Smooth muscle cell (in vitro differentiated cells): Measurements from ENCODE around the gene GABPB1. TPM values are rescaled to one million over a fixed set of nuclear protein-coding genes. Genes with fewer than 3 reads are reported as not detected.

Source experiments
- DNase-seq: peaks from one replicate; lab custom pipeline; 2025; ENCODE audit not compliant: unreplicated experiment; lab: John Stamatoyannopoulos, UW
- H2AFZ ChIP-seq: fragments of 200-600 bp; sonication (generic); 2 replicates; pipeline ENCODE4 v1.6.0; 2016; ENCODE audit warnings: antibody characterized with exemption, low read depth, mild to moderate bottlenecking
- H3F3A ChIP-seq: fragments of 200-600 bp; sonication (generic); 2 replicates; pipeline ENCODE4 v1.6.0; 2017; ENCODE audit warnings: antibody characterized with exemption, low read depth
- H3K27ac ChIP-seq: fragments of 200-600 bp; sonication (generic); 2 replicates; pipeline ENCODE4 v1.5.1; 2016; ENCODE audit warnings: low read depth, mild to moderate bottlenecking
- H3K27me3 ChIP-seq: fragments of 200-600 bp; sonication (generic); 2 replicates; pipeline ENCODE4 v1.6.1; 2016; ENCODE audit warnings: low read depth, mild to moderate bottlenecking
- H3K36me3 ChIP-seq: fragments of 200-600 bp; sonication (generic); 2 replicates; pipeline ENCODE4 v1.5.1; 2016; ENCODE audit warnings: low read depth
- H3K4me1 ChIP-seq: fragments of 200-600 bp; sonication (generic); 2 replicates; pipeline ENCODE4 v1.5.1; 2016; ENCODE audit warnings: low read depth
- H3K4me2 ChIP-seq: fragments of 200-600 bp; sonication (generic); 2 replicates; pipeline ENCODE4 v1.6.0; 2016; ENCODE audit warnings: mild to moderate bottlenecking
- H3K4me3 ChIP-seq: fragments of 200-600 bp; sonication (generic); 2 replicates; pipeline ENCODE4 v1.5.1; 2016; ENCODE audit warnings: mild to moderate bottlenecking
- H3K79me2 ChIP-seq: fragments of 200-600 bp; sonication (generic); 2 replicates; pipeline ENCODE4 v1.6.0; 2016; ENCODE audit warnings: low read depth, mild to moderate bottlenecking
- H3K9ac ChIP-seq: fragments of 200-600 bp; sonication (generic); 2 replicates; pipeline ENCODE4 v1.6.0; 2016; ENCODE audit warnings: low read depth
- H3K9me3 ChIP-seq: fragments of 200-600 bp; sonication (generic); replicated peaks from 2 replicates; pipeline ENCODE4 v1.5.1; 2016; ENCODE audit warnings: low read depth
- H4K20me1 ChIP-seq: fragments of 200-600 bp; sonication (generic); 2 replicates; pipeline ENCODE4 v1.6.0; 2016; ENCODE audit warnings: low read depth
- CTCF ChIP-seq: fragments of 200-600 bp; sonication (generic); IDR thresholded peaks from 2 replicates; pipeline ENCODE4 v1.5.1; 2017; ENCODE audit warnings: borderline replicate concordance, mild to moderate bottlenecking, antibody characterized with exemption; ENCODE audit not compliant: insufficient read depth, poor library complexity, severe bottlenecking
- WGBS: methylation state at CpG from one replicate; pipeline ENCODE4 v1.1.7; 2016; ENCODE audit warnings: low lambda C conversion rate; 5-methylcytosine and 5-hydroxymethylcytosine counted together
- polyA plus RNA-seq: library from polyadenylated mRNA; unstranded; fragments of >200 nt; fragmentation: Nextera tagmentation; extraction: Ambion mirVana; gene quantifications from 2 replicates; pipeline ENCODE4 v1.2.1, GENCODE V29; 2016
- total RNA-seq: library from RNA; depleted of rRNA; stranded (reverse); fragments of >200 nt; gene quantifications from 2 replicates; pipeline ENCODE4 v1.2.3, GENCODE V29; 2014

The GABPB1 gene
- total and polyA plus RNA-seq, 2 experiments from 2014 or later, result 24.1 to 49.3 TPM

- no peak overlapping the region for H3K4me2 ChIP-seq
- no peak for DNase-seq
- H3K27me3 ChIP-seq, result no peaks in the 10 kb centered on the region
- H3K9me3 ChIP-seq, result no peaks in the 10 kb centered on the region
- no peak overlapping the region for H2AFZ ChIP-seq
- no peak for TF ChIP-seq CTCF
- no peaks in the 10 kb centered on the region for H4K20me1 ChIP-seq
- no peak overlapping the region for H3K27ac ChIP-seq
- WGBS, result 97% methylated on average over 2 of the region's 2 CpGs
- no peak overlapping the region for H3K9ac ChIP-seq
- H3K4me1 ChIP-seq, result no peaks in the 10 kb centered on the region
- H3K79me2 ChIP-seq, result no peaks in the 10 kb centered on the region
- H3F3A ChIP-seq, result no peaks in the 10 kb centered on the region
- peaks cover 12% of the 10 kb centered on the region for H3K36me3 ChIP-seq
- H3K4me3 ChIP-seq, result no peak overlapping the region
These were observed 65.2 kb downstream of the GABPB1 start for GRCh38 chr15:50289749-50290148.

GRCh38 chr15:50287324-50288116 is 67.5 kb downstream of the GABPB1 start:
- no peaks in the 10 kb centered on the region for H3K79me2 ChIP-seq
- H3K9ac ChIP-seq, result no peak overlapping the region
- H3K9me3 ChIP-seq, result no peaks in the 10 kb centered on the region
- no peak overlapping the region for H3K4me2 ChIP-seq
- 93% methylated on average over 6 of the region's 6 CpGs for WGBS
- H2AFZ ChIP-seq, result no peak overlapping the region
- H3K4me3 ChIP-seq, result no peak overlapping the region
- no peaks in the 10 kb centered on the region for H3K4me1 ChIP-seq
- H3F3A ChIP-seq, result no peaks in the 10 kb centered on the region
- no peaks in the 10 kb centered on the region for H3K27me3 ChIP-seq
- H4K20me1 ChIP-seq, result no peaks in the 10 kb centered on the region
- no peak for TF ChIP-seq CTCF
- H3K36me3 ChIP-seq, result peaks cover 13% of the 10 kb centered on the region
- no peak for DNase-seq
- no peak overlapping the region for H3K27ac ChIP-seq

- H3K79me2 ChIP-seq, result no peaks in the 10 kb centered on the region
- H3K9me3 ChIP-seq, result no peaks in the 10 kb centered on the region
- TF ChIP-seq CTCF, result no peak
- 88% methylated on average over 5 of the region's 5 CpGs for WGBS
- H3K9ac ChIP-seq, result no peak overlapping the region
- no peaks in the 10 kb centered on the region for H4K20me1 ChIP-seq
- H3K27me3 ChIP-seq, result no peaks in the 10 kb centered on the region
- H3K36me3 ChIP-seq, result peaks cover 13% of the 10 kb centered on the region
- H3K4me1 ChIP-seq, result no peaks in the 10 kb centered on the region
- no peaks in the 10 kb centered on the region for H3F3A ChIP-seq
- H2AFZ ChIP-seq, result no peak overlapping the region
- H3K4me2 ChIP-seq, result no peak overlapping the region
- no peak overlapping the region for H3K27ac ChIP-seq
- H3K4me3 ChIP-seq, result no peak overlapping the region
- DNase-seq, result no peak
These were observed 73.6 kb downstream of the GABPB1 start for GRCh38 chr15:50281427-50281826.

GRCh38 chr15:50280271-50280670 is 74.7 kb downstream of the GABPB1 start:
- Histone ChIP-seq H3K27me3 (no peaks in the 10 kb centered on the region), H3K4me2 (no peak overlapping the region), H3K9me3 (no peaks in the 10 kb centered on the region), H3K36me3 (peaks cover 6% of the 10 kb centered on the region), H3K4me1 (no peaks in the 10 kb centered on the region), H3K9ac (no peak overlapping the region), H2AFZ (no peak overlapping the region), H3K4me3 (no peak overlapping the region), H3F3A (no peaks in the 10 kb centered on the region), H4K20me1 (no peaks in the 10 kb centered on the region), H3K79me2 (no peaks in the 10 kb centered on the region), H3K27ac (no peak overlapping the region)
- no peak for TF ChIP-seq CTCF
- WGBS, result 80% methylated on average over 3 of the region's 3 CpGs
- DNase-seq, result no peak
